GM12865 (cell line): Measurements from ENCODE around the gene TMEM31.

Source experiments
- DNase-seq: peaks from one replicate; pipeline ENCODE4 v3.0.0; 2010; ENCODE audit warnings: low read depth
- H3K4me3 ChIP-seq: 2 replicates; pipeline ENCODE4 v1.5.1; 2011; ENCODE audit warnings: mild to moderate bottlenecking, low read depth, low read length, control low read depth
- TF ChIP-seq, protein P1 (sequence below): IDR thresholded peaks from 2 replicates; pipeline ENCODE4 v1.5.1; 2011; ENCODE audit warnings: low read length, control low read depth, low read depth, inconsistent platforms; ENCODE audit not compliant: insufficient read depth; ENCODE audit errors: missing control alignments

The TMEM31 gene

GRCh38 chrX:103734125-103734760 lies 23.5 kb downstream of the TMEM31 start:
- no peak for DNase-seq
- TF ChIP-seq, protein P1, sequence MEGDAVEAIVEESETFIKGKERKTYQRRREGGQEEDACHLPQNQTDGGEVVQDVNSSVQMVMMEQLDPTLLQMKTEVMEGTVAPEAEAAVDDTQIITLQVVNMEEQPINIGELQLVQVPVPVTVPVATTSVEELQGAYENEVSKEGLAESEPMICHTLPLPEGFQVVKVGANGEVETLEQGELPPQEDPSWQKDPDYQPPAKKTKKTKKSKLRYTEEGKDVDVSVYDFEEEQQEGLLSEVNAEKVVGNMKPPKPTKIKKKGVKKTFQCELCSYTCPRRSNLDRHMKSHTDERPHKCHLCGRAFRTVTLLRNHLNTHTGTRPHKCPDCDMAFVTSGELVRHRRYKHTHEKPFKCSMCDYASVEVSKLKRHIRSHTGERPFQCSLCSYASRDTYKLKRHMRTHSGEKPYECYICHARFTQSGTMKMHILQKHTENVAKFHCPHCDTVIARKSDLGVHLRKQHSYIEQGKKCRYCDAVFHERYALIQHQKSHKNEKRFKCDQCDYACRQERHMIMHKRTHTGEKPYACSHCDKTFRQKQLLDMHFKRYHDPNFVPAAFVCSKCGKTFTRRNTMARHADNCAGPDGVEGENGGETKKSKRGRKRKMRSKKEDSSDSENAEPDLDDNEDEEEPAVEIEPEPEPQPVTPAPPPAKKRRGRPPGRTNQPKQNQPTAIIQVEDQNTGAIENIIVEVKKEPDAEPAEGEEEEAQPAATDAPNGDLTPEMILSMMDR, result no peak
- no peak overlapping the region for H3K4me3 ChIP-seq

GRCh38 chrX:103737696-103738095 lies 27.0 kb downstream of the TMEM31 start:
- DNase-seq, result no peak
- H3K4me3 ChIP-seq, result no peak overlapping the region
- TF ChIP-seq, protein P1, result no peak

DNA sequence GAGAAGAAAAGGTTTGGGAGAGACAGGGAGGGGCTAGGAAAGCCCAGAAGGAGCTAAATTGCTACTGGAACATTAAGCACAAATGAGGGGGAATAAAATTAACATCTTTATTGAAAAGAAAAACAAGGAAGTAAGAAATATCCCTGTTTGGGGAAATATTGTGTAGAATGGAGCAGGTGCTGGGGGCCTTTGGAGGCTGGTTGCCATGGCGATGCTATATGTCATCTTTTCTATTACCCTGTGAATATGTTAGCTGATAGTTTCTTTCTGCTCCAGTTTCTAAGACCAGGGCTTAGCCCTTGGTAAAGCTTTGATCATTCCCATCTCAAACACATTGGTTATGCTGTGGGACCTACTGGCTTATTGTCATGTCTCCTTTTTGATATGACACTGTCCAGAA lies 28.7 kb downstream of the TMEM31 start:
- no peak overlapping the region for H3K4me3 ChIP-seq
- DNase-seq, result no peak
- TF ChIP-seq, protein P1, result no peak

DNA sequence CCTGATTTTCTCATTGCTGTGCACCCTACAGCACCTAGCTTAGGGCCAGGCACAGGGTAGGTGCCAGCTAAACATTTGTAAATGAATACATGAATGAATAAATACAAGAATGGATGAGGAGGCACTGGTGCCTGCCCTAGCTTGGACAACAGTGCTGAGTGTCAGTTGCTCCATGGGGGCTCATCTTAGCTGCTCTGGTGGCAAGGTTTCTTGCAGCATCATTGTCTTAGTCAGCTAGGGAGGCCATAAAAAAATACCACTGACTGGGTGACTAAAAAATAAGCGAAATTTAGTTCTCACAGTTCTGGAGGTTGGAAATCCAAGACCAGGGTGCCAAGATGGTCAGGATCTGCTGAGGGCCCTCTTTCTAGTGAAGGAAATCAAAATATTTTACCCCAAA lies 31.2 kb downstream of the TMEM31 start:
- TF ChIP-seq, protein P1, result no peak
- no peak for DNase-seq
- H3K4me3 ChIP-seq, result no peak overlapping the region

GRCh38 chrX:103742339-103742738 lies 31.6 kb downstream of the TMEM31 start:
- DNase-seq, result no peak
- TF ChIP-seq, protein P1, result no peak
- H3K4me3 ChIP-seq, result no peak overlapping the region

DNA sequence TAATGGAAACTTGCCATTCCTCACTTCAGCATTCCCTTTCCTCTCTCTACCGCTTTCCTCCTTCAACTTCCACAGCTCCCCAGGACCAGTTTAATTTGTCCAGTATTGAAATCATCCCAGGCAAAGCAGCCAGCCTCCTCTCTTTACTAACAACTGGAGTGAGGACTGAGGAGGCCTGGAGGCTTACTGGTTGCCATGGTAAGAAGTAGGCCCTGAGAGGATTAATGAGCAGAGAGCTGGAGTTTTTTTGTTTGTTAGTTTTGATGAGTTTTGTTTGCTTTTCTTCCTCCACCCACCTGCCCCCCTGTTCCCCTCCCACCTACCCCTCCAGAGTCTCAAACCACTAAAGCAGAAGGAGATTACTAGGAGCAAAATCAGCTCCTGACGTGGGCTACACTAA lies 36.5 kb downstream of the TMEM31 start:
- no peak overlapping the region for H3K4me3 ChIP-seq
- TF ChIP-seq, protein P1, result no peak
- no peak for DNase-seq

GRCh38 chrX:103754401-103754800 lies 43.7 kb downstream of the TMEM31 start:
- H3K4me3 ChIP-seq, result no peak overlapping the region
- no peak for DNase-seq
- TF ChIP-seq, protein P1, result no peak
